Smooth muscle cell (in vitro differentiated cells): ENCODE measurements around the gene FRMPD4. TPM values are rescaled to one million over a fixed set of nuclear protein-coding genes. Genes with fewer than 3 reads are reported as not detected.

Experiments used
- DNase-seq: peaks from one replicate; lab custom pipeline; 2025; ENCODE audit not compliant: unreplicated experiment; lab: John Stamatoyannopoulos, UW
- H2AFZ ChIP-seq: fragments of 200-600 bp; sonication (generic); 2 replicates; pipeline ENCODE4 v1.6.0; 2016; ENCODE audit warnings: antibody characterized with exemption, low read depth, mild to moderate bottlenecking
- H3F3A ChIP-seq: fragments of 200-600 bp; sonication (generic); 2 replicates; pipeline ENCODE4 v1.6.0; 2017; ENCODE audit warnings: antibody characterized with exemption, low read depth
- H3K27ac ChIP-seq: fragments of 200-600 bp; sonication (generic); 2 replicates; pipeline ENCODE4 v1.5.1; 2016; ENCODE audit warnings: low read depth, mild to moderate bottlenecking
- H3K27me3 ChIP-seq: fragments of 200-600 bp; sonication (generic); 2 replicates; pipeline ENCODE4 v1.6.1; 2016; ENCODE audit warnings: low read depth, mild to moderate bottlenecking
- H3K36me3 ChIP-seq: fragments of 200-600 bp; sonication (generic); 2 replicates; pipeline ENCODE4 v1.5.1; 2016; ENCODE audit warnings: low read depth
- H3K4me1 ChIP-seq: fragments of 200-600 bp; sonication (generic); 2 replicates; pipeline ENCODE4 v1.5.1; 2016; ENCODE audit warnings: low read depth
- H3K4me2 ChIP-seq: fragments of 200-600 bp; sonication (generic); 2 replicates; pipeline ENCODE4 v1.6.0; 2016; ENCODE audit warnings: mild to moderate bottlenecking
- H3K4me3 ChIP-seq: fragments of 200-600 bp; sonication (generic); 2 replicates; pipeline ENCODE4 v1.5.1; 2016; ENCODE audit warnings: mild to moderate bottlenecking
- H3K79me2 ChIP-seq: fragments of 200-600 bp; sonication (generic); 2 replicates; pipeline ENCODE4 v1.6.0; 2016; ENCODE audit warnings: low read depth, mild to moderate bottlenecking
- H3K9ac ChIP-seq: fragments of 200-600 bp; sonication (generic); 2 replicates; pipeline ENCODE4 v1.6.0; 2016; ENCODE audit warnings: low read depth
- H3K9me3 ChIP-seq: fragments of 200-600 bp; sonication (generic); replicated peaks from 2 replicates; pipeline ENCODE4 v1.5.1; 2016; ENCODE audit warnings: low read depth
- H4K20me1 ChIP-seq: fragments of 200-600 bp; sonication (generic); 2 replicates; pipeline ENCODE4 v1.6.0; 2016; ENCODE audit warnings: low read depth
- CTCF ChIP-seq: fragments of 200-600 bp; sonication (generic); IDR thresholded peaks from 2 replicates; pipeline ENCODE4 v1.5.1; 2017; ENCODE audit warnings: borderline replicate concordance, mild to moderate bottlenecking, antibody characterized with exemption; ENCODE audit not compliant: insufficient read depth, poor library complexity, severe bottlenecking
- WGBS: methylation state at CpG from one replicate; pipeline ENCODE4 v1.1.7; 2016; ENCODE audit warnings: low lambda C conversion rate; 5-methylcytosine and 5-hydroxymethylcytosine counted together
- polyA plus RNA-seq: library from polyadenylated mRNA; unstranded; fragments of >200 nt; fragmentation: Nextera tagmentation; extraction: Ambion mirVana; gene quantifications from 2 replicates; pipeline ENCODE4 v1.2.1, GENCODE V29; 2016
- total RNA-seq: library from RNA; depleted of rRNA; stranded (reverse); fragments of >200 nt; gene quantifications from 2 replicates; pipeline ENCODE4 v1.2.3, GENCODE V29; 2014

Gene FRMPD4
- total and polyA plus RNA-seq, 2 experiments from 2014 or later = 0.13 TPM; not detected in 1

GRCh38 chrX:12269484-12269883 lies 131.2 kb downstream of the FRMPD4 start:
- Histone ChIP-seq H3K9ac (no peak overlapping the region), H4K20me1 (no peaks in the 10 kb centered on the region), H3K9me3 (no peaks in the 10 kb centered on the region), H3F3A (no peaks in the 10 kb centered on the region), H3K27ac (no peak overlapping the region), H3K4me2 (no peak overlapping the region), H3K27me3 (no peaks in the 10 kb centered on the region), H3K4me3 (no peak overlapping the region), H3K4me1 (no peaks in the 10 kb centered on the region), H3K36me3 (no peaks in the 10 kb centered on the region), H2AFZ (no peak overlapping the region), H3K79me2 (no peaks in the 10 kb centered on the region)
- WGBS = 68% methylated on average over 2 of the region's 2 CpGs
- no peak for TF ChIP-seq CTCF
- DNase-seq = no peak

DNA sequence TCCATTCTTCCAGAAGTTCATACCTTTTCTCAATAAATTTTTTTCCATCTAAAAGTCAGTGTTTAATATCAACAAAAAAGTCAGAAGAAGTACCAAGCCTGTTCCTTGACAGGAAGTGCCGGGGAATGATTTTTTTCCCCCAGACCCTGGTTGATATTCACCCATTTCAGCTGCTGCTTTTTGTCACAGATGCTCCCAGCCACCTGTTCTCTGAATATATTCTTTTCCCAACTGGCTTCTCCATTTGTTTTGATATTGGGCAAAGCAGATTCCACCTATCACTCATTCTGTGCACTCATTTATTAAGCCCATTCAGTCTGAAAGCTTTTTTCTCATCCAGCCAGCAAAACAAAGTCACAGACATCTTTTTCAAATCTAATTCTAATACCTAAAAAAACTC lies 139.9 kb downstream of the FRMPD4 start:
- Histone ChIP-seq H3K9me3 (no peaks in the 10 kb centered on the region), H3K4me2 (no peak overlapping the region), H3F3A (no peaks in the 10 kb centered on the region), H4K20me1 (no peaks in the 10 kb centered on the region), H2AFZ (no peak overlapping the region), H3K36me3 (no peaks in the 10 kb centered on the region), H3K79me2 (no peaks in the 10 kb centered on the region), H3K4me3 (no peak overlapping the region), H3K27ac (no peak overlapping the region), H3K27me3 (no peaks in the 10 kb centered on the region), H3K4me1 (no peaks in the 10 kb centered on the region), H3K9ac (no peak overlapping the region)
- no peak for TF ChIP-seq CTCF
- DNase-seq = no peak
- WGBS = 83% methylated on average over 1 of the region's 1 CpG

DNA sequence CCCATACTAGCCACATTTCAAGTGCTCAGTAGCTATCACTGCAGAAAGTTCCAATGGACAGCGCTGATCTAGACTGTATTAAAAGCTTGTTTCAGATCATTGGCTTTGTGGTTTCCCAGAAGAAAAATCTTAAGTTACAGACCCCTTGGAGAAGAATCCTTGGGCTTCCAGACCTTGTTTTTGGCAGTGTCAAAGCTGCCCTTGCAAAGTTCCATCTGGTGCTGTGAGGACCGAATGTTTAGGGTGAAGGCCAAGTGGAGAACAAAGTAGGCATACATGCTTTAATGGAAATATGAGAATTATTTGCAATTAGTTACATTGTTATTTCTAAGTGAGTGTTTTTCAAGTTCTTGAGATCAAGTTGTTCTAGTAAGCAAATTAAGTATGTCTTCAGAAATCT lies 144.7 kb downstream of the FRMPD4 start:
- no peaks in the 10 kb centered on the region for H3K79me2 ChIP-seq
- no peak for TF ChIP-seq CTCF
- H3K4me3 ChIP-seq = no peak overlapping the region
- H3K27me3 ChIP-seq = no peaks in the 10 kb centered on the region
- no peak overlapping the region for H3K27ac ChIP-seq
- H3K4me2 ChIP-seq = no peak overlapping the region
- H3K4me1 ChIP-seq = no peaks in the 10 kb centered on the region
- no peak for DNase-seq
- 85% methylated on average over 2 of the region's 2 CpGs for WGBS
- H4K20me1 ChIP-seq = no peaks in the 10 kb centered on the region
- no peak overlapping the region for H2AFZ ChIP-seq
- no peaks in the 10 kb centered on the region for H3K9me3 ChIP-seq
- H3F3A ChIP-seq = no peaks in the 10 kb centered on the region
- no peaks in the 10 kb centered on the region for H3K36me3 ChIP-seq
- H3K9ac ChIP-seq = no peak overlapping the region

- Histone ChIP-seq H3F3A (no peaks in the 10 kb centered on the region), H3K4me1 (no peaks in the 10 kb centered on the region), H3K9ac (no peak overlapping the region), H3K27ac (no peak overlapping the region), H2AFZ (no peak overlapping the region), H3K4me3 (no peak overlapping the region), H3K36me3 (no peaks in the 10 kb centered on the region), H3K4me2 (no peak overlapping the region), H3K9me3 (peaks cover 4% of the 10 kb centered on the region), H4K20me1 (no peaks in the 10 kb centered on the region), H3K79me2 (no peaks in the 10 kb centered on the region), H3K27me3 (no peaks in the 10 kb centered on the region)
- no peak for DNase-seq
- no peak for TF ChIP-seq CTCF
- WGBS = 68% methylated on average over 7 of the region's 7 CpGs
These were observed 154.9 kb downstream of the FRMPD4 start for GRCh38 chrX:12292996-12293765.
